ENCODE measurements around the gene FAM151A. TPM values are rescaled to one million over a fixed set of nuclear protein-coding genes. Genes with fewer than 3 reads are reported as not detected.

FAM151A gene
- total RNA-seq, 1 donor from 2014 or later, result not detected

Other genes with a start within 250 kb of the FAM151A start
- gene SSBP3, start 217.1 kb downstream of the FAM151A start, total RNA-seq, result 8.1 and 10.3 TPM in 2 replicates
- 0.40 and 3.1 TPM in 2 replicates for gene ACOT11, start 75.3 kb downstream of the FAM151A start, total RNA-seq
- gene MROH7, start 18.3 kb upstream of the FAM151A start, total RNA-seq, result under 0.01 TPM in 1 of 2 replicates, not detected in the other
- gene TTC4, start 92.3 kb upstream of the FAM151A start, total RNA-seq, result 9.6 and 11.9 TPM in 2 replicates
- gene PARS2, start 141.0 kb upstream of the FAM151A start, total RNA-seq, result 3.1 and 3.8 TPM in 2 replicates
- gene TTC22, start 177.8 kb upstream of the FAM151A start, total RNA-seq, result under 0.01 TPM in 1 of 2 replicates, not detected in the other